Esophagus (tissue), 2 donors: ENCODE data around the gene FBLN2. TPM values are rescaled to one million over a fixed set of nuclear protein-coding genes. Genes with fewer than 3 reads are reported as not detected.

Source experiments
- H3K27ac ChIP-seq, 2 donors: one replicate each; pipeline ENCODE4 v1.5.1; 2013; ENCODE audit warnings: low read depth in 2 of 2, mild to moderate bottlenecking in 2 of 2, inconsistent platforms in 1 of 2, low read length in 1 of 2, moderate library complexity in 1 of 2
- H3K27me3 ChIP-seq, 2 donors: one replicate each; pipeline ENCODE4 v1.6.1; 2013; ENCODE audit warnings: low read length in 2 of 2, control low read depth in 1 of 2, mild to moderate bottlenecking in 1 of 2; ENCODE audit not compliant: insufficient read depth in 2 of 2, control insufficient read depth in 1 of 2
- H3K36me3 ChIP-seq, 2 donors: one replicate each; pipeline ENCODE4 v1.6.1; 2013; ENCODE audit warnings: low read length in 1 of 2; ENCODE audit not compliant: control insufficient read depth in 2 of 2, insufficient read depth in 2 of 2
- H3K4me1 ChIP-seq, 2 donors: one replicate each; pipeline ENCODE4 v1.6.1; 2013; ENCODE audit warnings: low read length in 1 of 2; ENCODE audit not compliant: control insufficient read depth in 2 of 2, insufficient read depth in 2 of 2
- H3K4me3 ChIP-seq, 2 donors: one replicate each; pipeline ENCODE4 v1.5.1; 2013; ENCODE audit warnings: low read length in 2 of 2, mild to moderate bottlenecking in 2 of 2, low read depth in 1 of 2, moderate library complexity in 1 of 2
- H3K9me3 ChIP-seq, 2 donors: one replicate each; pipeline ENCODE4 v1.6.1; 2013; ENCODE audit warnings: mild to moderate bottlenecking in 2 of 2, low read depth in 1 of 2, low read length in 1 of 2, moderate library complexity in 1 of 2; ENCODE audit not compliant: control insufficient read depth in 2 of 2, insufficient read depth in 1 of 2
- WGBS, 2 donors: extraction: QIAGEN DNeasy Blood & Tissue Kit; methylation state at CpG; one replicate each; pipeline ENCODE4 v1.1.7; 2013; 5-methylcytosine and 5-hydroxymethylcytosine counted together
- polyA plus RNA-seq, 2 donors: library from polyadenylated mRNA; stranded (reverse); fragments of 200-250 nt; gene quantifications; one replicate each; pipeline ENCODE4 v1.2.3, GENCODE V29; 2013
- donor health status: healthy with polysubstance abuse.
- donor health status: Bipolar disorder and iron deficiency.

The FBLN2 gene
- polyA plus RNA-seq, 2 donors, result 2.7 to 6.0 TPM

GRCh38 chr3:13513051-13513912 lies 35.6 kb upstream of the FBLN2 start:
- 53 to 70% methylated on average over 20 of the region's 20 CpGs for WGBS, 2 donors
- H3K4me3 ChIP-seq, result no peak overlapping the region
- peak overlapping the region in 1 of 2 donors; percentile 6 for H3K27ac ChIP-seq
- H3K36me3 ChIP-seq, result no peaks in the 10 kb centered on the region
- no peaks in the 10 kb centered on the region for H3K27me3 ChIP-seq
- no peaks in the 10 kb centered on the region for H3K9me3 ChIP-seq
- peaks cover 0 to 3% of the 10 kb centered on the region in 2 donors for H3K4me1 ChIP-seq

DNA sequence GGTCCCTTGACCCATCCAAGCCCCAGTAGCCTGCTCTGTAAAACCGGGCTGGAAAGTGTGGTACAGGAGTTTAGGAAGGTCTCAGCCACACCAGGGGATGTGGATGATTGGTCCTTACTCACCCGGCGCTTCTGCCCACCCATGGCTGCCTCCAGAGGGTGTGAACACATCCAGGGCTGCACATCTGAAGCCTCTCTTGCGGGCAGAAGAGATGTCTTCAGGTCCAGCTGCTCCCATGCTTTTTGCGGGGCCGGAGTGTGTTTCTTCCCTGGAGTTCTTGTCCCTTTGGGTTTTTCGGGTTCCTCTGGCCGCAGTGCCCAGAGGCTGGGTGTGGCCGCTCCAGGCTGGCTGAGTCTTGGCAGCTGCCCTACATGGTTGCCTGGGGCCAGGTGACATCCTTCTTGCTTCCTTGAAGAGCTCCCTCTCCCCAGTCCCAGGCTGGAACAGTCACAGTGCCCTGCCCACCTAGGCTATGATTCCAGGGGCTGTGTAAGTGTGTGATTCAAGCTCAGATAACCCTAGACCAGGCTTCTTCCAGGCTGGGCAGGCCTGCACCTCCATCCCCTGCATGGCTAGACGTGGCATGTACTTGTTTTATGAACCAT lies 34.9 kb upstream of the FBLN2 start:
- WGBS, 2 donors, result 55 to 70% methylated on average over 10 of the region's 10 CpGs
- Histone ChIP-seq H3K9me3 (no peaks in the 10 kb centered on the region), H3K4me1 (peaks cover 0 to 3% of the 10 kb centered on the region in 2 donors), H3K27ac (no peak overlapping the region), H3K36me3 (no peaks in the 10 kb centered on the region), H3K4me3 (no peak overlapping the region), H3K27me3 (no peaks in the 10 kb centered on the region)

GRCh38 chr3:13514639-13515435 lies 34.1 kb upstream of the FBLN2 start:
- Histone ChIP-seq H3K9me3 (no peaks in the 10 kb centered on the region), H3K4me3 (no peak overlapping the region), H3K4me1 (peaks cover 0 to 3% of the 10 kb centered on the region in 2 donors), H3K27me3 (no peaks in the 10 kb centered on the region), H3K36me3 (no peaks in the 10 kb centered on the region), H3K27ac (no peak overlapping the region)
- WGBS, 2 donors, result 86 to 87% methylated on average over 6 of the region's 6 CpGs

- H3K27me3 ChIP-seq, result no peaks in the 10 kb centered on the region
- no peak overlapping the region for H3K4me3 ChIP-seq
- no peaks in the 10 kb centered on the region for H3K36me3 ChIP-seq
- H3K27ac ChIP-seq, result no peak overlapping the region
- 88% methylated on average over 24 to 26 of the region's 26 CpGs for WGBS, 2 donors
- H3K9me3 ChIP-seq, result no peaks in the 10 kb centered on the region
- H3K4me1 ChIP-seq, result peaks cover 0 to 3% of the 10 kb centered on the region in 2 donors
Observed at GRCh38 chr3:13515786-13516759, 32.9 kb upstream of the FBLN2 start.

DNA sequence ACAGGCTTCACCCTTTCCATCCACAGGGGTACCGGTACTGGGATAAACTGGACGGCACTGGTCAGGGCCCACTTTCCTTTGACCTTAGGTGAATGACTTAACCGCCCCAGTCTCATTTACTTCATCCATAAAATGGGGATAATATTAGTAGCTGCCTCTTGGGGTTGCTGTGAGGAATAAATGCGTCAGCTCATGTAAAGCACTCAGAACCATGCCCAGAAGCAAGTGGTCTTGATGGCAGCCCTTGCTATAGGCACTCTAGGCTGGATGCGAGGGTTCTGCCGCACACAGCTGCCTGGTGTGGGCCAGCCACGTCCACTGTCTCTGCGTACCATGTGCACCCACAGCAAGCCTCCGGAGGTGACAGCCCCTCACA lies 32.2 kb upstream of the FBLN2 start:
- WGBS, 2 donors, result 88 to 92% methylated on average over 9 of the region's 9 CpGs

DNA sequence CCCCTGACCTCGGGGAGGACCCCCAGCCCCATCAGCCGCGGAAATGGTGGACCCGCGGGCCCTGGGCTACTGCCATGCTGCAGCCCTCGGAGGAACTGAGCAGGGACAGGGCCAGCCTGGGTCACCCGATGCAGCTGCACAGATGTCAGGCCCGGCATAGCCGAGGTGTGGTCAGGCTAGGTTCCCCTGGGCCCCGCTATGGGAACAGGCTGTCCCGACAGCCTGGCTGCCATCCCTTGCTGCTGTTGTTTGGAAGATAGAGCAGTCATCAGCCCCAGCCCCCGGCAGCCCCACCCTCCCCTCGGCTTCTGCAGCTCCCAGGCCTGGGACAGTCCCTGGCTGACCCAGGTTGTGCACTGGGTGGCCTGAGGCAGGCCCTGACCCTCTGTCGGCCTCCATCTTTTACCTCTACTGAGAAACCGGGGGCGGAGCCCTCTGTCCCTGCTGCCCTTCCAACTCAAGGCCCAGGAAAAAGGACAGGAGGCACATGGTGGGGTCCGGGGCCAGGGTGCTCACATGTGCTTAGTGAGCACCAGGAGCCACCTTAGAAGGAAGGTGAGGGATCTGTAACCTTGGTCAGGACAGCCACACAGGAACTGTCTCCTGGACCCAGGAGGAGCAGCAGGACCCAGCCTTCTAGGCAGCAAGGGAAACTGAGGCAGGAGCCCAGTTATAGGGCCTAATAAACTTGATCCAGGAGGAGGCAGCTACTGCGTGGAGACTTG lies 31.5 kb upstream of the FBLN2 start:
- Histone ChIP-seq H3K27ac (no peak overlapping the region), H3K4me3 (no peak overlapping the region), H3K9me3 (no peaks in the 10 kb centered on the region), H3K27me3 (no peaks in the 10 kb centered on the region), H3K4me1 (peaks cover 0 to 3% of the 10 kb centered on the region in 2 donors), H3K36me3 (no peaks in the 10 kb centered on the region)
- WGBS, 2 donors, result 77 to 78% methylated on average over 18 of the region's 18 CpGs

More for the DNA sequence above, 32.2 kb upstream of the FBLN2 start:
- H3K9me3 ChIP-seq, result no peaks in the 10 kb centered on the region
- no peak overlapping the region for H3K27ac ChIP-seq
- peaks cover 0 to 3% of the 10 kb centered on the region in 2 donors for H3K4me1 ChIP-seq
- no peaks in the 10 kb centered on the region for H3K27me3 ChIP-seq
- H3K36me3 ChIP-seq, result no peaks in the 10 kb centered on the region
- H3K4me3 ChIP-seq, result no peak overlapping the region

DNA sequence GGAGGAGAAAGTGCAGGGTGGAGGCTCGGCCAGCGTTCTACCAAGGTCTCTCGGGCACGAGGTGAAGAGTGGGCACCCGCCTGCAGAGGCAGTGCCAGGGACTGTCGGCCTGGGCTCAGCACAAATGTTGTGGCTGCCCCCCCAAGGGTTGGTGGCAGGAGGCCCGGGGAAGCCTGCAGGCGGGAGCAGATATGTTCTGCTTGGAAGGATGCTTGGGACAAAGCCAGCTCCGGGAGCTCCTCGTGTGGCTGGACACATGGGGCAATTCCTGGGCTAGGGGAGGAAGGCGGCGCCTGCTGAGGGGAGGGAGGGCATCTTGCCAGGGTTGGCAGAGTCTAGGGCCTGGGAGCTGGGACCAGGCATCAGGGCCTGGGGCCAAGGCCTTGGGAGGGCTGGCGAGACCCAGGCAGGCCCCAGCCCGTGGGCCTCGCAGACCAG lies 30.4 kb upstream of the FBLN2 start:
- Histone ChIP-seq H3K27ac (no peak overlapping the region), H3K4me1 (peaks cover 0 to 3% of the 10 kb centered on the region in 2 donors), H3K4me3 (no peak overlapping the region), H3K9me3 (no peaks in the 10 kb centered on the region), H3K36me3 (no peaks in the 10 kb centered on the region), H3K27me3 (no peaks in the 10 kb centered on the region)
- 39 to 50% methylated on average over 15 of the region's 15 CpGs for WGBS, 2 donors

DNA sequence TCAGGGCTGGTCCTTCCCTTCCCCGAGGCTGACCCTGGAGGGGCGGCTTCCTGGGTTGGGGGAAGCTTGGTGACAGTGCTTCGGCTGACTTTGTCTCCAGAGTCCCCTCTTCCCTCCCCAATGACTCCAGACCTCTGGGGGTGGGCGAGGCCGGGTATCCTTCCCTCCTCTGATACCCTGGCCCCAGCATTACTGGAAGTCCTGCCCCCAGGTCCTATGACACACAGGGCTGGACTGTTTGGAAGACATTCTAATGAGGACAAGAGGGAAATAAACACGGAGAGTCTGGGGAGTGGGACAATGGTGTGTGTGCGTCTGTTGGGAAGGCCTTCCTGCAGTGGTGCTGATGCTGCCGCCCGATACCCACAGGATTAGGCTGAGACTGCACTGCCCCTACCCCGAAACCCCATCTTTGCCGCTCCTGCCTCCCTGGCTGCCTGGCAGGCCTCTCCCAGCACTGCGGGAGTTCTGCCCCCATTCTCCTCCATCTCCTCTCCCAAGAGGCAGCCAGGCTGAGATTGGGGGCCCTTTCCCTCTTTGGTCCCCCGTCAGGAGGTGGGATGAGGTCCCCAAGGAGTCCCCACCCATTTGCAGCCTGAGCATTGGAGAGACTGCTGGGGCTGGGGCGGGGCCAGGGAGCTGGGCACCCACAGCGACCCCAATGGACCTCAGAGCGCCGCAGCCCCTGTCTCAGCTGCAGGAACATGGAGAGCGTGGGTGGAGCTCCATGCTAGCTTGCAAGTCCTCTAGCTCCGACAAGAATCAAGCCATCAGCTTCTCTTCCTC lies 29.7 kb upstream of the FBLN2 start:
- no peak overlapping the region for H3K4me3 ChIP-seq
- H3K27me3 ChIP-seq, result no peaks in the 10 kb centered on the region
- 79 to 89% methylated on average over 19 of the region's 19 CpGs for WGBS, 2 donors
- H3K36me3 ChIP-seq, result no peaks in the 10 kb centered on the region
- no peaks in the 10 kb centered on the region for H3K4me1 ChIP-seq
- H3K27ac ChIP-seq, result no peak overlapping the region
- no peaks in the 10 kb centered on the region for H3K9me3 ChIP-seq
